ENCODE measurements around the gene RPL12.

RPL12 gene

GRCh38 chr9:127404631-127405030 lies 46.6 kb downstream of the RPL12 start:
- DNase-seq (ENCODE audit: low read depth in 2 of 2), result no peak

GRCh38 chr9:127403507-127404192 lies 47.6 kb downstream of the RPL12 start:
- no peak for DNase-seq (ENCODE audit: low read depth in 2 of 2)

GRCh38 chr9:127402401-127403090 lies 48.7 kb downstream of the RPL12 start:
- DNase-seq (ENCODE audit: low read depth in 2 of 2), result no peak

- no peak for DNase-seq (ENCODE audit: low read depth in 2 of 2)
Observed at GRCh38 chr9:127399736-127400269, 51.4 kb downstream of the RPL12 start.

DNA sequence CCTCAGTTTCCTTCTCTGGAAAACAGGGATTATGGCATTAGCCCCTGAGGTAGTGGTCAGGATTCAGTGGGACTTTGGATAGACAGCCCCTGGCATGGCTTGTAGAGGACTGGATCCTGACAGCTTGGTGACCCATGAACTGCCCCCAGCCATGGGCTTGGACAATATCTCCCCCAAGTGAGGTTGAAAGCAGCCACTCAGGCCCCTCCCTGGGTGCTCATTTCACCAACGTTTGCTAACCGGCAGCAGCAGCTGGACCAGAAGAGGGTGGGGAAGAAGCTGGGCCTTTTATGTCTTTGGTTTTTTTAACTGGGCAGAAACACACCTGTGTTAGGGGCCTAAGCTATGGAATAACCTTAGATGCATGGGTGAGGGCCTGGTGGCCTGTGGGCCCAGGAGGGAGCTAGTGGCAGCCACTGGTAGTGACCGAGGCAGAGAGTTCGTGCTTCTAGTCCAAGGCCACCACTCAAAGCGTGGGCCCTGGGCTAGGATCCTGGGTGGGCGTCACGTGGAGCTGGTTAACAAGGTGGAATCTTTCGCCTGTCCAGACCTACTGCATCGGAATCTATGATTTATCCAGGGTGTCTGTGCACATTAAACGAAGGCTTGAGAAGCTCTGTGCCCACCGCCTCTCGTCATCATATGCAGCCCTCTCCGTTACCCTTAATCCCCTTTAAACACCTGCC lies 52.3 kb downstream of the RPL12 start:
- no peak for DNase-seq (ENCODE audit: low read depth in 2 of 2)

DNA sequence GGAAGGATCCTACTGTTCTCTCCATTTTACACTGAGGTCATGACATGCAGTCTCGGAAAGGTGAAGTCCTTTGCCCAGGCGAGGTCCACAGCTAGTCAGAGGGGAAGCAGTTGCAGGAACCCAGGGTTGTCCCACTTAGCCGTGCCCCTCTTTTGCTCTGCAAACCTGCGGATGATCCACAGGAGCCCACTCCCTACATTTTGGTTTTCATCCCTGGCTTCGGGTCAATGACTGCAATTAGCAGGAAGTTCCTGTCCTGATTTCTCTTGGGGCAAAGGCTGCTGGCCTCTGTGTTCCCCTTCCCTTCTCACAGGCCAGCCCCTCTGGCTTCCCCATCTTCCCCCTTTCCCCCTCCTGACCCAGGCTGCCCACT lies 52.9 kb downstream of the RPL12 start:
- DNase-seq (ENCODE audit: low read depth in 2 of 2), result no peak

All from stimulated activated CD8-positive, alpha-beta memory T cell treated with anti-CD3 and anti-CD28 coated beads, Interleukin-2, amount 100 ng/mL, for 48 hours (primary cell).